Measurements from ENCODE around the gene TRPM3. TPM values are rescaled to one million over a fixed set of nuclear protein-coding genes. Genes with fewer than 3 reads are reported as not detected.

Gene TRPM3
- total and polyA plus RNA-seq, 4 donors, result 0.07 to 0.89 (median 0.67) TPM

GRCh38 chr9:70861797-70862196 is 259.6 kb downstream of the TRPM3 start:
- Histone ChIP-seq H3K27ac (ENCODE audit: low read depth in 1 of 2, low read length in 2 of 2) (no peak overlapping the region), H3K27me3 (ENCODE audit: control insufficient read depth in 4 of 4, insufficient read depth in 4 of 4, low read length in 3 of 4) (no peaks in the 10 kb centered on the region), H3K4me1 (ENCODE audit: control insufficient read depth in 4 of 4, insufficient read depth in 4 of 4, low read length in 3 of 4) (no peaks in the 10 kb centered on the region), H3K9me3 (ENCODE audit: control insufficient read depth in 4 of 4, low read length in 3 of 4) (no peaks in the 10 kb centered on the region), H3K4me3 (ENCODE audit: low read depth in 1 of 3, low read length in 3 of 3) (no peak overlapping the region), H3K36me3 (ENCODE audit: control insufficient read depth in 4 of 4, insufficient read depth in 3 of 4, low read depth in 1 of 4, low read length in 3 of 4) (no peaks in the 10 kb centered on the region), H3K9ac (ENCODE audit: low read depth in 1 of 2, low read length in 2 of 2) (no peak overlapping the region)
- WGBS, result 70% methylated on average over 4 of the region's 4 CpGs
- no peak for TF ChIP-seq ZBTB33 (IDR thresholded peaks at IDR 0.05)
- DNase-seq (ENCODE audit: low spot score), result no peak

- H3K9ac ChIP-seq (ENCODE audit: low read depth in 1 of 2, low read length in 2 of 2), result no peak overlapping the region
- H3K4me1 ChIP-seq (ENCODE audit: control insufficient read depth in 4 of 4, insufficient read depth in 4 of 4, low read length in 3 of 4), result no peaks in the 10 kb centered on the region
- no peak overlapping the region for H3K27ac ChIP-seq (ENCODE audit: low read depth in 1 of 2, low read length in 2 of 2)
- no peaks in the 10 kb centered on the region for H3K27me3 ChIP-seq (ENCODE audit: control insufficient read depth in 4 of 4, insufficient read depth in 4 of 4, low read length in 3 of 4)
- no peaks in the 10 kb centered on the region for H3K36me3 ChIP-seq (ENCODE audit: control insufficient read depth in 4 of 4, insufficient read depth in 3 of 4, low read depth in 1 of 4, low read length in 3 of 4)
- no peak for DNase-seq (ENCODE audit: low spot score)
- no peak for TF ChIP-seq MAX (IDR thresholded peaks at IDR 0.05)
- no peak for TF ChIP-seq REST (IDR thresholded peaks at IDR 0.05)
- no peak for TF ChIP-seq EGR1 (IDR thresholded peaks at IDR 0.05; ENCODE audit: low read depth in 2 of 2)
- no peak for TF ChIP-seq RXRA (IDR thresholded peaks at IDR 0.05)
- TF ChIP-seq CTCF (IDR thresholded peaks at IDR 0.05; ENCODE audit: low read depth, low read length, missing input control), result no peak
- no peak for TF ChIP-seq HNF4G (IDR thresholded peaks at IDR 0.05)
- no peak for TF ChIP-seq FOXA1 (IDR thresholded peaks at IDR 0.05)
- TF ChIP-seq NR2F2 (IDR thresholded peaks at IDR 0.05), result no peak
- no peak for TF ChIP-seq ZBTB33 (IDR thresholded peaks at IDR 0.05)
- TF ChIP-seq GABPA (IDR thresholded peaks at IDR 0.05 in 1 of 2, conservative IDR thresholded peaks at IDR 0.05 in 1 of 2), result no peak
- no peak for TF ChIP-seq HNF4A (conservative IDR thresholded peaks at IDR 0.05)
- H3K4me3 ChIP-seq (ENCODE audit: low read depth in 1 of 3, low read length in 3 of 3), result no peak overlapping the region
- no peaks in the 10 kb centered on the region for H3K9me3 ChIP-seq (ENCODE audit: control insufficient read depth in 4 of 4, low read length in 3 of 4)
- 73% methylated on average over 3 of the region's 3 CpGs for WGBS
Measured at GRCh38 chr9:70861376-70861775, 260.0 kb downstream of the TRPM3 start.

All from liver (tissue), 9 donors.